ENCODE measurements around the gene CNMD.

- no peak for TF ChIP-seq CTCF (conservative IDR thresholded peaks at IDR 0.05; ENCODE audit: low read depth, low read length)
- TF ChIP-seq POLR2A (IDR thresholded peaks at IDR 0.05; ENCODE audit: low read depth, low read length): no peak
- no peak for TF ChIP-seq USF2 (IDR thresholded peaks at IDR 0.05; ENCODE audit: low read depth, low read length)
- no peak for TF ChIP-seq RAD21 (IDR thresholded peaks at IDR 0.05; ENCODE audit: low read length)
- TF ChIP-seq MXI1 (IDR thresholded peaks at IDR 0.05; ENCODE audit: borderline replicate concordance, low read depth, low read length): no peak
- TF ChIP-seq RFX5 (IDR thresholded peaks at IDR 0.05; ENCODE audit: low read depth, low read length): no peak
- TF ChIP-seq SMC3 (IDR thresholded peaks at IDR 0.05; ENCODE audit: low read depth, low read length): no peak
- no peak for TF ChIP-seq FOS (IDR thresholded peaks at IDR 0.05; ENCODE audit: low read depth, low read length)
- no peak for TF ChIP-seq BHLHE40 (IDR thresholded peaks at IDR 0.05; ENCODE audit: low read depth, low read length)
Measured at GRCh38 chr13:52706081-52706480, 33.5 kb downstream of the CNMD start.
